Large intestine (tissue), 12 donors: ENCODE results near the gene ANKRD23. TPM values are rescaled to one million over a fixed set of nuclear protein-coding genes. Genes with fewer than 3 reads are reported as not detected.
A peak's percentile ranks its signal among the peaks of the same experiment; 100 is the strongest.
"Not testable (repeated sequence)": the region's sequence is repeated elsewhere in the genome, so short reads cannot be mapped to it uniquely, and the experiment has no call there.

Experiments used
- DNase-seq, 2 donors: peaks; one replicate each; pipeline versions ENCODE4 v3.0.0 to v3.0.0-alpha.2; 2013
- H3K27ac ChIP-seq: one replicate; pipeline ENCODE4 v1.5.1; 2013; ENCODE audit warnings: low read length
- H3K27me3 ChIP-seq: 2 replicates; pipeline ENCODE4 v1.6.1; 2013; ENCODE audit warnings: low read length; ENCODE audit not compliant: control insufficient read depth, insufficient read depth
- H3K36me3 ChIP-seq: 2 replicates; pipeline ENCODE4 v1.6.1; 2013; ENCODE audit warnings: low read length; ENCODE audit not compliant: control insufficient read depth, insufficient read depth
- H3K4me1 ChIP-seq: one replicate; pipeline ENCODE4 v1.6.1; 2013; ENCODE audit warnings: low read length; ENCODE audit not compliant: control insufficient read depth, insufficient read depth
- H3K4me3 ChIP-seq: one replicate; pipeline ENCODE4 v1.5.1; 2013; ENCODE audit warnings: low read length
- H3K9me3 ChIP-seq: one replicate; pipeline ENCODE4 v1.6.1; 2013; ENCODE audit warnings: mild to moderate bottlenecking, low read depth, low read length, moderate library complexity; ENCODE audit not compliant: control insufficient read depth
- WGBS: methylation state at CpG from one replicate; pipeline ENCODE4 v1.1.5; 2013; ENCODE audit warnings: low lambda C conversion rate; ENCODE audit not compliant: insufficient coverage; 5-methylcytosine and 5-hydroxymethylcytosine counted together
- long read RNA-seq, 11 donors: transcript quantifications; one replicate each; lab custom pipeline, GENCODE V29; 2026
- polyA plus RNA-seq: library from polyadenylated mRNA; unstranded; fragments of 120-200 nt; gene quantifications from one replicate; pipeline ENCODE4 v1.2.1, GENCODE V29; 2013

Gene ANKRD23
- 4.2 TPM for polyA plus RNA-seq
- long read RNA-seq, donor 1 = 0 reads
- long read RNA-seq, donor 2 = 0 reads
- long read RNA-seq, donor 3 = 0 reads
- long read RNA-seq, donor 4 = 0 reads
- long read RNA-seq, donor 5 = 0 reads
- long read RNA-seq, donor 6 = 0 reads
- long read RNA-seq, donor 7, partial matches to known transcripts = 5 of 5 reads
- long read RNA-seq, donor 7, other reads (novel, unspliced or antisense) = 0 of 5 reads
- long read RNA-seq, donor 8 = 0 reads
- long read RNA-seq, donor 9 = 0 reads
- long read RNA-seq, donor 10 = 0 reads
- long read RNA-seq, donor 11 = 0 reads

DNA sequence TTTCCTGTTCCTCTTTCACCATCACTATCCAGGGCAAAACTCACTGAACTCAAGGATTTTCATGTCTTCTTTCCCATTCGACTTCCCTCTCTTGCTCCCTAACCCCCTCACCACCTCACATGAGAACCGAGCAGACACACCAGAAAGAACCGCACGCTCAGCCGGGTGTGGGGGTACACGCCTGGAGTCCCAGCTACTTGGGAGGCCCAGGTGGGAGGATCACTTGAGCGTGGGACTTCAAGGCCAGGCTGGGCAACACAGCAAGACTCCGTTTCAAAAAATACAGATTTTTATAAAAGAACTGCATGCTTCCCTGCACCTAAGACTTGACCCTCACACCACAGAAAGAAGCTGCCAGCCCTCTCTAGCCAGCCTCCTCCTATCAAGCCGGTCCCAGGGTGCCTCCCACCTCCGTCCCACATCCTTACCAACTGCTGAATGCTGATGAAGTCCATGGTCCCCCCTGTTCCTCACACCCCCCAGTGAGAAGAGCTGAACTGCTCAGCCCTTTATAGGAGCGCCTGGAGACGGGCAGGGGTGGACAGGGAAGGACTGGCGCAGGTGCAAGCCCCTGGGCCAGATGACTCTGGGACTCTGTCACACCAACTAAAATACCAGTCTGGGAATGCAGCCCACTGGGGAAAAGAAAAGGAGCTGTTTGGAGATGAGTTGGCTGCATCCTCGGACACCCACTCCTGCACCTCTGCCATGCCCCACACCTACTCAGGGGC, at the start of gene ANKRD23:
Gene ANKRD23, minus strand, starts transcription at position 484 of the 731 bp plus-strand sequence. Its CDS starts 29 bp downstream, at position 455.
- peaks cover 30% of the 10 kb centered on the region for H3K36me3 ChIP-seq
- no peaks in the 10 kb centered on the region for H3K9me3 ChIP-seq
- 100% methylated on average over 1 of the region's 14 CpGs for WGBS

DNA sequence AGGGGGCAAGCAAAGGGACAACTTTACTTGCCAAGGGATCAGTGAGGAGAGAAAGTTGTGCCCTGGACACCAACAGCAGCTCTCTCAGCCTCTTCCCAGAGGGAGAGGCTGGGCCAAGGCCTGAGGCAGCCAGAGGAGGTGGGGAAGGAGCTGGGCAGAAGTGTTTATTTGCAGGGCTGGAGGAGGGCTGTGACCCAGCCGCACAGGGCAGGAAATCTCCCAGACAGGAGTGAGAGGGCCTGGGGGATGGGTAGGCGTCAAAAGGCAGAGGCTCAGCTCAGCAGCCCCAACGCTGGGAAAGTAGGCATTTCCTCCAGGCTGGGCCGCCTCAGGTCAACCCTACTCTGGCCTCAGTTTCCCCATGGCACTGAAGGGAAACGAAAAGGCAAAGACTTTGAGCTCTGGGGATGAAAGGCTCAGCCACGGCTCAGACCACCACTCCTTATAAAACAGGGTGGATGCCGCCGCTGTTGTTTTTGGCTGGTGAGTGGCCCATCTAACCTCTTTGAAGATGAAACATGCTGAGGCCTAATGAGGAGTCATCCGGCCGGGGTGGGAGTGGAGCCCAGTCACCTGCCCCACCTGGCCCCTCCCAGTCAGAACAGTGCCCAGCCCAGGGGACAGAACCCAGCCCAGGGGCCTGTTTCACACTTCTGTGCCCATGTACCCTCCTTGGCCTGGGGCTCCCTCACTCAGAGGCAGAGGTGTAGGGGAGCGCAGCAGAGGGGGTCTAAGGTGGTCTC, 47.9 kb upstream of the ANKRD23 start:
- no peaks in the 10 kb centered on the region for H3K36me3 ChIP-seq
- WGBS = no CpG with 5 or more reads among the region's 11 CpGs
- H3K4me3 ChIP-seq = no peak overlapping the region
- no peak overlapping the region for H3K27ac ChIP-seq
- peaks cover 27% of the 10 kb centered on the region for H3K4me1 ChIP-seq
- H3K9me3 ChIP-seq = no peaks in the 10 kb centered on the region
- no peak for DNase-seq
- no peaks in the 10 kb centered on the region for H3K27me3 ChIP-seq

More for the DNA sequence above, at the start of gene ANKRD23:
- Histone ChIP-seq H3K4me3 (no peak within 1 kb of the TSS), H3K27ac (no peak within 1 kb of the TSS), H3K27me3 (no peaks in the 10 kb centered on the region), H3K4me1 (peaks cover 5% of the 10 kb centered on the region)
- DNase-seq = no peak

DNA sequence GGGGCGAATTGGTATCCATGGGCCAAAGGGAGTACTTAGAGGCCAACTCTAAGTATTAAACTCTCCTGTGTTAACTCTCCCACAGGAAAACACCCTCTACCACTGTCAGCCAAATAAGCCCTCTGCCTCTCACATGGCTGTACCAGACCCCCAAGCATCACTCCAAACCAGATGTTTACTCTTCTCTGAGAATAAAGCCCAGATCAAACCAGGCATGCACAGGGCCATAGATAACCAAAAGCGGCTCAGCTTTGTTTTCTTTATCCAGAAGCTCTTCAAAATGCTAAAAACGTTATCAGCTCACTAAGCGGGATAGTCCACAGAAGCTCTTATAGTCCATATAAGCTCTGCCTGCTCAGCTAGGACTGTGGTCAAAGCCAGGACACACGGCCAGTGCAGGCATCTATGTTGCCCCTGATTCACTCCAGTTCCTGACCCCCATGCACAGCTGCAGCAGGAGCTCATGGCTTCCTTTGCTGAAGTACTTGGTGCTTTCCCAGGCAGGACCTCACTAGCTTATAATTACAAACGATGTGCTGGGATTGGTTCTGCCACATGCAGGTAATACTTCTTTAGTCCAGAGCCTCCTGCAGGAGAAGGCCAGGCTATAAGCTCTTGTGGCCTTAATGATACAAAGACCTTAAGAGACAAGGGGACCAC, 47.0 kb upstream of the ANKRD23 start:
- H3K27ac ChIP-seq = no peak overlapping the region
- WGBS = no CpG with 5 or more reads among the region's 6 CpGs
- no peaks in the 10 kb centered on the region for H3K36me3 ChIP-seq
- peaks cover 25% of the 10 kb centered on the region for H3K4me1 ChIP-seq
- no peaks in the 10 kb centered on the region for H3K9me3 ChIP-seq
- no peak for DNase-seq
- H3K27me3 ChIP-seq = no peaks in the 10 kb centered on the region
- H3K4me3 ChIP-seq = no peak overlapping the region

DNA sequence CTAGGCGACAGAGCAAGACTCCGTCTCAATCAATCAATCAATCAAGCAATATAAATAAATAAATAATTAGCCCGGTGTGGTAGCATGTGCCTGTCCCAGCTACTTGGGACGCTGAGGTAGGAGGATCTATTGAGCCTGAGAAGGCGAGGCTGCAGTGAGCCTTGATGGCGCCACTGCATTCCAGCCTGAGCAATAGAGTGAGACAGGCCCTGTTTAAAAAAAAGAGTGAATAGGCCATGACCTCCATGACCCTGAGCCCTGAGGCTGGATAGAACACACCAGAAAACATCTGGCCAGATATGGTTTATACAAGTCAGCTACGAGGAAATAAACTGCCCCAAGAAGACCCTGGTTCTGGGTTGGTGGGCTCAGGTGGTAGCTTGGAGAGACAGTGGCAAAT, 46.4 kb upstream of the ANKRD23 start:
- Histone ChIP-seq H3K4me3 (no peak overlapping the region), H3K27ac (no peak overlapping the region), H3K9me3 (no peaks in the 10 kb centered on the region), H3K4me1 (peaks cover 19% of the 10 kb centered on the region), H3K36me3 (no peaks in the 10 kb centered on the region), H3K27me3 (no peaks in the 10 kb centered on the region)
- WGBS = no CpG with 5 or more reads among the region's 7 CpGs
- no peak for DNase-seq

DNA sequence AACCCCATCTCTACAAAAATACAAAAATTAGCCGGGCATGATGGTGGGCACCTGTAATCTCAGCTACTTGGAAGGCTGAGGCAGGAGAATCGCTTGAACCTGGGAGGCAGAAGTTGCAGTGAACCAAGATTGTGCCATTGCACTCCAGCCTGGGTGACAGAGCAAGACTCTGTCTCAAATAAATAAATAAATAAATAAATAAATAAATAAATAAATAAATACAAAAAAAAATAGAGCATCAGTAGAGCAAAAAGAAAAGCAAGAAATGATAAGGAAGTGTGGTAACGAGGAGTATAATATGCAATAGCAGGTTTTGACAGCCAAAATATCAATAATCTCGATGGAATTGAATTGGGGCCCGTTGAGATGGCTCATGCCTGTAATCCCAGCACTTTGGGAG, 45.7 kb upstream of the ANKRD23 start:
- DNase-seq, H3K27me3 ChIP-seq, H3K27ac ChIP-seq, H3K36me3 ChIP-seq, H3K4me3 ChIP-seq, H3K9me3 ChIP-seq: not testable (repeated sequence)
- 93% methylated on average over 2 of the region's 5 CpGs for WGBS
- peaks cover 19% of the 10 kb centered on the region for H3K4me1 ChIP-seq

DNA sequence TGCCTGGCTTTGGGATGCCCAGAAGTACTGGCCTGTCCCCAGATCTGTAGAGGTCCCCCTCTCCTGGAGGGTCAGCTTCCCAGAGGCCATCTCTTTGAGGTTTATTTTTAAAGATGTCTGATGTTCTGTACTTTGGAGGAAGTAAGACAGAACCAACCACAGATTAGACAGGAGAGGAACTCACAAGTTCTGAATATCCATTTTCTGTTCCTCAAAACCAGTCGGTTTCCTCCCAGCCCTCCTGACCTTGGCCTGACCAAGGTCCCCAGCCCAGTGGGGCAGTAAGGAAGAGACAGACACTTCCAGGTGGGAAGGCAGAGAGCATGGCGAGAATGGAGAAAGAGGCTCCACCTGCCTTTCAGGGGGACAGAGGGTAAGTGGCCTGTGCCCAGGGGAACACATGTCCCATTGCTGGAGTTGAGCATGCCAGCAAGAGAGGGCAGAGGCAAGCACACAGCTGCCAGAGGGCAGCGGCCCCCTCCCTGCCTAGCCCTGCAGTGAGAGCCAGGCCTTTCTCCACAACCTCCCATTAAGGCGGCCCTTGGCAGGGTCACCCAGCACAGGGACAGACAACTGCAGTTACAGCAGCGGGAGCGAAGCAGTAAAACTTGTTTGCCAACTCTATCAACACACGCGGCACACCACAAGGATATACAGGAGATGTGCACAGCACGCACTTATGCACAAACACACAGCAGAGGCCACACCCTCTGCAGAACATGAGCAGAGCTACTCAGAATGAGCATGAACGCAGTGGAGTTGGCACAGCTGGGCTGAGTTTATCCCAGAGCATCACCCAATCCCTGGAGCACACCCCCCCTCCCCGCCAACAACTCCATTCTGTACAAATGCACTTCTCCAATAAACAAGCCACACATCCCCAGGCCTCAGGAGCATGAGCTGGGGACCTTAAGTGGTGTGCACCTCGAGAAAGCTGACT, 44.5 kb upstream of the ANKRD23 start:
- DNase-seq = peak in 1 of 2 donors; percentile 56
- H3K9me3 ChIP-seq = no peaks in the 10 kb centered on the region
- WGBS = no CpG with 5 or more reads among the region's 12 CpGs
- no peak overlapping the region for H3K4me3 ChIP-seq
- peak overlapping the region; percentile 30 for H3K27ac ChIP-seq
- no peaks in the 10 kb centered on the region for H3K36me3 ChIP-seq
- H3K4me1 ChIP-seq = peaks cover 19% of the 10 kb centered on the region
- H3K27me3 ChIP-seq = no peaks in the 10 kb centered on the region

DNA sequence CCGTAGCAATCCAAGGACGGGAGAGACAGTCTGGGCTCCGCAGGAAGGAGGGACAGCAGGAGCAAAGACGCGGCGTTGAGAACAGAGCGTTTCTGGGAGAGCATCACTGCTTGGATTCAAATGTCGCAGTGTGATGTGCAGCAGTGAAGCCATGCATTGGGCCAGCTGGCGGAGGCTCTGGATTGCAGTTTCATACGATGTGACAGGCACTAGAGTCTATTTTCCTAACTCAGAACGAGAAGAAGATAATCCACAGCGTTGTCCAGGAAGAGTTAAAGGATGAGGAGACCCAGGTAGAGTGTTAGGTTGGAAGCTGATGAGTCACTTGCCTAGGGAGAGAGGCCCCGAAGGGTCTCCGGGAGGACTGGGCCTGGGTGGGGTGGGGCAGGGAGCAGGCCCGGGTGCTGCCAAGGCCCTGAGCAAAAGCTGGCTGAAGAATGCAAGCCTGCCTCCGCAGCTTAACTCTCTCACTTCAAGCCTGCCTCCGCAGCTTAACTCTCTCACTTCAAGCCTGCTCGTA, 43.7 kb upstream of the ANKRD23 start:
- WGBS = 100% methylated on average over 1 of the region's 18 CpGs
- H3K4me3 ChIP-seq = no peak overlapping the region
- H3K27ac ChIP-seq = peak overlapping the region; percentile 30
- H3K9me3 ChIP-seq = no peaks in the 10 kb centered on the region
- H3K36me3 ChIP-seq = no peaks in the 10 kb centered on the region
- no peak for DNase-seq
- no peaks in the 10 kb centered on the region for H3K27me3 ChIP-seq
- H3K4me1 ChIP-seq = peaks cover 19% of the 10 kb centered on the region

DNA sequence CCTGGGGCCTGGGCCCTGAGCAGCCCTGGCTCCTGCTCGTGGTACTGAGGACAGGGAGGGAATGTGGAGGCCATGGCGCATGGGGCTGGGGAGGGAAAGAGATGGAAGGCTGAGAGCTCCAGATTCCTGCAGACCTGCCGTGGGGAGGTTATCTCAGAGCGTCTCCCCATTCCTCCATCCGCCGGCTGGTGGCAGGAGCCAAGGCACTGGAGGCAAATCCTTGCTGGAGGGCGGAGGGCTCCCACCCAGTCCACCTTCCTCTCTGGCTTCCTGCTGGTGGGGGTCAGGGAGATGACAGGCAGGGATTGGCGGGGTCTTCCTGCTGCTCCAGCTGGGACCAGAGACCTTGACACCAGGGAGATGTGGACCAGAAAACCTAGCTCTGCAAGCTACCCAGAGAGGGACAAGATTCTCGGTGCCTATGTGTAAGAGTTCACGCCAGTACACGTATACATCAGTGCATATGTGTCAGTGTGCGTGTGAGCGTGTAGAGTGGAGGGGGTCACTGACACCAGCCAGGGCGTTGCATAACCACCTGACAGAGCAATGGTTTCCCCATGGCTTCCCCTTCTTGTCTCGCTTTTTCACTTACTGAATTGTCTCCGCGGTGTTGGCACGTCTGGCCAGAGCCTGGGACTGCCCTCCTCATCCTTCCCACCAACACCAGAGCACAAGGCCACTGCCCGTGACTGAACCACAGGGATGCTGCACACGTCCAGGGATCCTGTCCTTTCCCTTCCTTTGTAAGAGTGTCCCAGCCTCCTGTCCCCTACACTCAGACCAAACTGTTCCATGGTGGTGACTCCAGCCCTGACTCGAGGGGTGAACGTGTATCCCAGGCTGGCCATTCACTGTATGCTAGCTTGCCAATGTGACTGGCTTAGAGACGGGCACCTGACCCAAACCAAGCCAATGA, 41.9 kb upstream of the ANKRD23 start:
- Histone ChIP-seq H3K4me3 (no peak overlapping the region), H3K27ac (no peak overlapping the region), H3K4me1 (peaks cover 18% of the 10 kb centered on the region), H3K36me3 (no peaks in the 10 kb centered on the region), H3K27me3 (no peaks in the 10 kb centered on the region), H3K9me3 (no peaks in the 10 kb centered on the region)
- 93% methylated on average over 3 of the region's 23 CpGs for WGBS
- no peak for DNase-seq
